ENCODE results near the gene EPS8L3. TPM values are rescaled to one million over a fixed set of nuclear protein-coding genes. Genes with fewer than 3 reads are reported as not detected.

Gene EPS8L3
- total and polyA plus RNA-seq, 9 of the 15 experiments (the other 6 are each of a cell fraction or from before 2014, with no cell fraction given) = 0.09 to 0.42 (median 0.14) TPM; not detected in 5

GRCh38 chr1:109776911-109777310 is 13.2 kb upstream of the EPS8L3 start (continued):
- TF ChIP-seq U2AF1 (optimal IDR thresholded peaks at IDR 0.05; ENCODE audit: low read depth, low read length) (no peak), LEF1 (IDR thresholded peaks at IDR 0.05) (no peak), ZNF311 (CRISPR knock-in tag; IDR thresholded peaks at IDR 0.05) (0 out of 2 replicates have a peak, but pooled peaks have one; percentile 20), FOS (IDR thresholded peaks at IDR 0.05; ENCODE audit: extremely low read depth, insufficient read length) (no peak), RNF2 (IDR thresholded peaks at IDR 0.05) (no peak), CREBBP (IDR thresholded peaks at IDR 0.05; ENCODE audit: low read depth, low read length) (no peak), SMARCE1 (IDR thresholded peaks at IDR 0.05) (no peak), THRAP3 (IDR thresholded peaks at IDR 0.05; ENCODE audit: borderline replicate concordance) (no peak), ZFP30 (CRISPR knock-in tag; IDR thresholded peaks at IDR 0.05; ENCODE audit: borderline replicate concordance) (no peak), IRF9 (tag; IDR thresholded peaks at IDR 0.05) (no peak), ZNF431 (CRISPR knock-in tag; IDR thresholded peaks at IDR 0.05) (no peak), ZMIZ1 (IDR thresholded peaks at IDR 0.05; ENCODE audit: low read depth in 2 of 2, low read length in 2 of 2) (peak; percentile 43 to 50; a peak in 2 of 4 replicates), RCOR1 (IDR thresholded peaks at IDR 0.05; ENCODE audit: borderline replicate concordance in 1 of 2, low read depth in 2 of 2, low read length in 2 of 2) (peak in 1 of 2 experiments; percentile 64; a peak in 1 of 4 replicates), GTF2E2 (tag; IDR thresholded peaks at IDR 0.05) (no peak), CBFA2T3 (IDR thresholded peaks at IDR 0.05) (no peak), CBX2 (IDR thresholded peaks at IDR 0.05; ENCODE audit: insufficient read depth, low read length, poor library complexity, severe bottlenecking) (no peak), THRA (IDR thresholded peaks at IDR 0.05) (no peak), EP400 (IDR thresholded peaks at IDR 0.05) (no peak), YY1 (IDR thresholded peaks at IDR 0.05; ENCODE audit: borderline replicate concordance in 1 of 3, control insufficient read depth in 1 of 3, extremely low read depth in 1 of 3, insufficient read depth in 3 of 3, insufficient read length in 1 of 3, insufficient replicate concordance in 2 of 3, low read depth in 1 of 3, low read length in 2 of 3) (peak in 1 of 3 experiments; percentile 51), NFE2 (IDR thresholded peaks at IDR 0.05; ENCODE audit: low read depth) (no peak), NFATC3 (IDR thresholded peaks at IDR 0.05) (no peak), TFAP4 (CRISPR knock-in tag; IDR thresholded peaks at IDR 0.05; ENCODE audit: borderline replicate concordance) (peak; percentile 75; the same call in 1 of the 2 replicates)
